Smooth muscle cell (in vitro differentiated cells): Measurements from ENCODE around the gene CNGA4. TPM values are rescaled to one million over a fixed set of nuclear protein-coding genes. Genes with fewer than 3 reads are reported as not detected.

Experiments
- DNase-seq: peaks from one replicate; lab custom pipeline; 2025; ENCODE audit not compliant: unreplicated experiment; lab: John Stamatoyannopoulos, UW
- H2AFZ ChIP-seq: fragments of 200-600 bp; sonication (generic); 2 replicates; pipeline ENCODE4 v1.6.0; 2016; ENCODE audit warnings: antibody characterized with exemption, low read depth, mild to moderate bottlenecking
- H3F3A ChIP-seq: fragments of 200-600 bp; sonication (generic); 2 replicates; pipeline ENCODE4 v1.6.0; 2017; ENCODE audit warnings: antibody characterized with exemption, low read depth
- H3K27ac ChIP-seq: fragments of 200-600 bp; sonication (generic); 2 replicates; pipeline ENCODE4 v1.5.1; 2016; ENCODE audit warnings: low read depth, mild to moderate bottlenecking
- H3K27me3 ChIP-seq: fragments of 200-600 bp; sonication (generic); 2 replicates; pipeline ENCODE4 v1.6.1; 2016; ENCODE audit warnings: low read depth, mild to moderate bottlenecking
- H3K36me3 ChIP-seq: fragments of 200-600 bp; sonication (generic); 2 replicates; pipeline ENCODE4 v1.5.1; 2016; ENCODE audit warnings: low read depth
- H3K4me1 ChIP-seq: fragments of 200-600 bp; sonication (generic); 2 replicates; pipeline ENCODE4 v1.5.1; 2016; ENCODE audit warnings: low read depth
- H3K4me2 ChIP-seq: fragments of 200-600 bp; sonication (generic); 2 replicates; pipeline ENCODE4 v1.6.0; 2016; ENCODE audit warnings: mild to moderate bottlenecking
- H3K4me3 ChIP-seq: fragments of 200-600 bp; sonication (generic); 2 replicates; pipeline ENCODE4 v1.5.1; 2016; ENCODE audit warnings: mild to moderate bottlenecking
- H3K79me2 ChIP-seq: fragments of 200-600 bp; sonication (generic); 2 replicates; pipeline ENCODE4 v1.6.0; 2016; ENCODE audit warnings: low read depth, mild to moderate bottlenecking
- H3K9ac ChIP-seq: fragments of 200-600 bp; sonication (generic); 2 replicates; pipeline ENCODE4 v1.6.0; 2016; ENCODE audit warnings: low read depth
- H3K9me3 ChIP-seq: fragments of 200-600 bp; sonication (generic); replicated peaks from 2 replicates; pipeline ENCODE4 v1.5.1; 2016; ENCODE audit warnings: low read depth
- H4K20me1 ChIP-seq: fragments of 200-600 bp; sonication (generic); 2 replicates; pipeline ENCODE4 v1.6.0; 2016; ENCODE audit warnings: low read depth
- WGBS: methylation state at CpG from one replicate; pipeline ENCODE4 v1.1.7; 2016; ENCODE audit warnings: low lambda C conversion rate; 5-methylcytosine and 5-hydroxymethylcytosine counted together
- polyA plus RNA-seq: library from polyadenylated mRNA; unstranded; fragments of >200 nt; fragmentation: Nextera tagmentation; extraction: Ambion mirVana; gene quantifications from 2 replicates; pipeline ENCODE4 v1.2.1, GENCODE V29; 2016
- total RNA-seq: library from RNA; depleted of rRNA; stranded (reverse); fragments of >200 nt; gene quantifications from 2 replicates; pipeline ENCODE4 v1.2.3, GENCODE V29; 2014
- TF ChIP-seq, protein P1 (sequence below): fragments of 200-600 bp; sonication (generic); IDR thresholded peaks from 2 replicates; pipeline ENCODE4 v1.5.1; 2017; ENCODE audit warnings: borderline replicate concordance, mild to moderate bottlenecking, antibody characterized with exemption; ENCODE audit not compliant: insufficient read depth, poor library complexity, severe bottlenecking

The CNGA4 gene
- total and polyA plus RNA-seq, 2 experiments from 2014 or later, result 0.58 TPM; not detected in 1

DNA sequence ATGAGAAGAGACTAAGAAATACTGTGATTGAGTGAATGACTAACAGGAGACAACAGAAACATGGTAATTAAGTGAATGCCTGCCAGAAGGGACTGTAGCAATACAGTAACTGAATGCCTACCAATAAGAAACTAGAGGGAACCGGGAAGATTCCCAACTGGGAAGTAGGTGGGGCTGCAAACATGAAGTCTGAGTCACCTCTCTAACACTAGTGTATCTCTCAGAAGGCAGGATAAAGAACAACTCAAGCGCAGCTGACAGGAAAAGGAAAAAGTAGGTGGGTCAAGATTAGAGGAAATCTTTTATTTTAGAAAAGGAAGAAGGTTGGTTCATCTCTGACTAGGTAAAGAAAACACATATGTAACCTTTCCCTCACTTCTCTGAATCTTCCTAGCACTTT, 19.5 kb upstream of the CNGA4 start:
- TF ChIP-seq, protein P1, sequence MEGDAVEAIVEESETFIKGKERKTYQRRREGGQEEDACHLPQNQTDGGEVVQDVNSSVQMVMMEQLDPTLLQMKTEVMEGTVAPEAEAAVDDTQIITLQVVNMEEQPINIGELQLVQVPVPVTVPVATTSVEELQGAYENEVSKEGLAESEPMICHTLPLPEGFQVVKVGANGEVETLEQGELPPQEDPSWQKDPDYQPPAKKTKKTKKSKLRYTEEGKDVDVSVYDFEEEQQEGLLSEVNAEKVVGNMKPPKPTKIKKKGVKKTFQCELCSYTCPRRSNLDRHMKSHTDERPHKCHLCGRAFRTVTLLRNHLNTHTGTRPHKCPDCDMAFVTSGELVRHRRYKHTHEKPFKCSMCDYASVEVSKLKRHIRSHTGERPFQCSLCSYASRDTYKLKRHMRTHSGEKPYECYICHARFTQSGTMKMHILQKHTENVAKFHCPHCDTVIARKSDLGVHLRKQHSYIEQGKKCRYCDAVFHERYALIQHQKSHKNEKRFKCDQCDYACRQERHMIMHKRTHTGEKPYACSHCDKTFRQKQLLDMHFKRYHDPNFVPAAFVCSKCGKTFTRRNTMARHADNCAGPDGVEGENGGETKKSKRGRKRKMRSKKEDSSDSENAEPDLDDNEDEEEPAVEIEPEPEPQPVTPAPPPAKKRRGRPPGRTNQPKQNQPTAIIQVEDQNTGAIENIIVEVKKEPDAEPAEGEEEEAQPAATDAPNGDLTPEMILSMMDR, result no peak
- WGBS, result 49% methylated on average over 2 of the region's 2 CpGs
- no peak for DNase-seq
- H3K4me2 ChIP-seq, result no peak overlapping the region
- no peak overlapping the region for H3K9ac ChIP-seq
- no peak overlapping the region for H2AFZ ChIP-seq
- H3K79me2 ChIP-seq, result peaks cover 4% of the 10 kb centered on the region
- no peak overlapping the region for H3K4me3 ChIP-seq
- H3K27ac ChIP-seq, result no peak overlapping the region
- no peaks in the 10 kb centered on the region for H3K9me3 ChIP-seq
- H4K20me1 ChIP-seq, result peaks cover 5% of the 10 kb centered on the region
- no peaks in the 10 kb centered on the region for H3K4me1 ChIP-seq
- H3K27me3 ChIP-seq, result no peaks in the 10 kb centered on the region
- H3K36me3 ChIP-seq, result peaks cover 9% of the 10 kb centered on the region
- no peaks in the 10 kb centered on the region for H3F3A ChIP-seq

DNA sequence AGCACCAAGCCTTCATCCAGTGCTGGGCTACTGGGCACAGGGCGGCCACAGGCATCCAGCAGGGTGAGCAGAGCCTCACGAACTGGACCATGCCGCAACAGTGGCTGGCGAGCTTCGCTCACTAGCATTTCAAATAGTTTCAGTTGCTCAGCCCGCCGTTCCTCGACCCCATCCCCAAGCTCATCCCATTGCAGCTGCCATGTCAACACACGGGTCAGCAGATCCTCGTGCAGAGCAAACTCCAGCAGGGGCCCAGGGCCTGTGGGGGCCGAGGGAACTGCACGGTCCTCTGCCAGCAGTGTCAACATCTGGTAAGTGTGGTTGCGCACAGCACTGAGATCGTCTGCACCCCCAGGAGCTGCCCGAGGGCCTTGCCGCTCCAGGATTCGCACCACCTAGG, 15.0 kb upstream of the CNGA4 start:
- no peak overlapping the region for H2AFZ ChIP-seq
- H3K4me2 ChIP-seq, result no peak overlapping the region
- no peaks in the 10 kb centered on the region for H3F3A ChIP-seq
- H3K36me3 ChIP-seq, result peaks cover 9% of the 10 kb centered on the region
- peaks cover 49% of the 10 kb centered on the region for H4K20me1 ChIP-seq
- H3K27ac ChIP-seq, result no peak overlapping the region
- TF ChIP-seq, protein P1, result no peak
- no peaks in the 10 kb centered on the region for H3K4me1 ChIP-seq
- no peak for DNase-seq
- H3K79me2 ChIP-seq, result peaks cover 37% of the 10 kb centered on the region
- H3K4me3 ChIP-seq, result no peak overlapping the region
- no peak overlapping the region for H3K9ac ChIP-seq
- H3K9me3 ChIP-seq, result no peaks in the 10 kb centered on the region
- no peaks in the 10 kb centered on the region for H3K27me3 ChIP-seq
- 98% methylated on average over 17 of the region's 17 CpGs for WGBS

DNA sequence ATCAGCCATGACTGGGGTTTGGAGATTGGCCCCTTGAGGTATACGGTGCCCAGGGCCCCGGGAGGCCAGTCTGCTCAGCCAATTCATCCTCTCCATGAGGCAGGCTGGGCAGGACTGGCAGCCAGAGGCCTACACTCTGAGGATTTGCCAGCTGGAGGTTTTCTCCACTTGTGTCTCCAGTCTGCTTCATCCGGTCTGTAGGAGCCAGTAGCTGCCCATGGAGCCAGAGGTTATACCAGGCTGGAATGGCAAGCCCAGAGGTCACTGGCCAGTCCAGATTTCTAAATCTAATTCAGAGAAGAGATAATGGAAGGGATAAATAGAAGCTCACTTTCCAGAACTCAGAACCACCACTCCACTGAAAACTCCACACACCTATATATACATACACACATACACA, 14.5 kb upstream of the CNGA4 start:
- H3F3A ChIP-seq, result no peaks in the 10 kb centered on the region
- no peak overlapping the region for H3K4me3 ChIP-seq
- H3K4me1 ChIP-seq, result no peaks in the 10 kb centered on the region
- WGBS, result 100% methylated on average over 3 of the region's 3 CpGs
- no peak overlapping the region for H2AFZ ChIP-seq
- H3K27me3 ChIP-seq, result no peaks in the 10 kb centered on the region
- no peaks in the 10 kb centered on the region for H3K9me3 ChIP-seq
- no peak for DNase-seq
- peaks cover 9% of the 10 kb centered on the region for H3K36me3 ChIP-seq
- no peak overlapping the region for H3K9ac ChIP-seq
- H3K4me2 ChIP-seq, result no peak overlapping the region
- H4K20me1 ChIP-seq, result peaks cover 55% of the 10 kb centered on the region
- H3K79me2 ChIP-seq, result peaks cover 42% of the 10 kb centered on the region
- no peak overlapping the region for H3K27ac ChIP-seq
- TF ChIP-seq, protein P1, result no peak

DNA sequence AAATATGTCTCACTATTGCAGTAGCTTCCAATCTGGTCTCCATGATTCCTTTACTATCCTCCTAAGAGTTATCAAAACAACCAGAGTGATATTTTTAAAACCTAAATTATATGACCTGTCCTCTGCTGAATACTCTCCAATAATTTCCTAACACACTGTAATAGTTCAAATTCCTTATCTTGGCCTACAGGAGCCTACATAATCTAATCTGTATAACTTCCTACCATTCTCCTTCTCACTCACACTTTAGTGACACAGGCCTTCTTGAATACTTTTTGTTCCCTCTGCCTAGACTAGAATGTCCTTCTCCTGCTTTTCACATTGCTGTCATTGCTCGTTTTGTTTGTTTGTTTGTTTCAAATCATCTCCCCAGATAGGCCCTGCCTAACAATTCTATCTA, 13.9 kb upstream of the CNGA4 start:
- no peaks in the 10 kb centered on the region for H3K9me3 ChIP-seq
- DNase-seq, result no peak
- no peak overlapping the region for H2AFZ ChIP-seq
- no peaks in the 10 kb centered on the region for H3F3A ChIP-seq
- 77% methylated on average over 1 of the region's 1 CpG for WGBS
- no peak overlapping the region for H3K9ac ChIP-seq
- no peak overlapping the region for H3K27ac ChIP-seq
- TF ChIP-seq, protein P1, result no peak
- H4K20me1 ChIP-seq, result peaks cover 61% of the 10 kb centered on the region
- H3K79me2 ChIP-seq, result peaks cover 47% of the 10 kb centered on the region
- H3K36me3 ChIP-seq, result peaks cover 9% of the 10 kb centered on the region
- no peaks in the 10 kb centered on the region for H3K4me1 ChIP-seq
- H3K27me3 ChIP-seq, result no peaks in the 10 kb centered on the region
- H3K4me3 ChIP-seq, result no peak overlapping the region
- H3K4me2 ChIP-seq, result no peak overlapping the region
